K562 (cell line): ENCODE data around the gene PATE3. TPM values are rescaled to one million over a fixed set of nuclear protein-coding genes. Genes with fewer than 3 reads are reported as not detected.
A peak's percentile ranks its signal among the peaks of the same experiment; 100 is the strongest.

Experiments
- ATAC-seq: fragments of 200-7000 bp; cut with Tn5 transposase; 3 replicates; pipeline ENCODE4 v1.9.1; 2020; ENCODE audit warnings: moderate library complexity
- BruUV-seq: library from RNA; stranded (reverse); fragments of 400-500 nt; replicated peaks from 2 replicates; lab custom pipeline; 2021; lab: Mats Ljungman, UMichigan
- CTCF ChIA-PET: fragments of 300-600 bp; formaldehyde crosslinking; extraction: SDS; loops from one replicate; lab custom pipeline; 2021; ENCODE audit warnings: low intra/inter-chr PET ratio; lab: Yijun Ruan, JAX
- POLR2A ChIA-PET: fragments of 300-600, 350-650 bp; sonication (Branson Sonifier 250); formaldehyde crosslinking; extraction: SDS; loops from one replicate; lab custom pipeline; 2021; ENCODE audit warnings: antibody characterized with exemption, inconsistent platforms; lab: Yijun Ruan, JAX
- DNase-seq, 4 experiments: peaks; one replicate each; pipeline versions ENCODE4 v3.0.0 to v3.0.0-alpha.2; 2011 to 2018; ENCODE audit warnings: low spot score in 3 of 4, mixed read lengths in 3 of 4; ENCODE audit errors: extremely low read depth in 1 of 4
- FAIRE-seq: peaks from 2 replicates; lab custom pipeline; 2011; peaks lifted over from hg19 to GRCh38; lab: Jason Lieb, UNC
- H2AFZ ChIP-seq: 2 replicates; pipeline ENCODE4 v1.6.0; 2011; ENCODE audit warnings: low read depth, low read length, control low read depth, inconsistent platforms
- H3K27ac ChIP-seq: fragments of 200-600 bp; 3 replicates; pipeline ENCODE4 v1.8.0; 2011; ENCODE audit warnings: low read depth, mild to moderate bottlenecking, control low read depth, inconsistent platforms, low read length, moderate library complexity, mixed read lengths; ENCODE audit errors: extremely low read depth
- H3K27me3 ChIP-seq, 2 experiments: fragments of 300-600 bp in 1 of 2; 2 replicates in 1 of 2; 3 replicates in 1 of 2; pipeline versions ENCODE4 v1.6.0 to v1.8.0; 2011; ENCODE audit warnings: inconsistent platforms in 2 of 2, low read length in 2 of 2, mild to moderate bottlenecking in 1 of 2, mixed read lengths in 1 of 2, moderate library complexity in 1 of 2; ENCODE audit not compliant: control insufficient read depth in 2 of 2, insufficient read depth in 2 of 2
- H3K36me3 ChIP-seq: fragments of 300-600 bp; 3 replicates; pipeline ENCODE4 v1.8.0; 2011; ENCODE audit warnings: mild to moderate bottlenecking, low read length, inconsistent platforms; ENCODE audit not compliant: control insufficient read depth, insufficient read depth
- H3K4me1 ChIP-seq, 2 experiments: fragments of 200-600 bp in 1 of 2; replicated peaks in 1 of 2; 2 replicates in 1 of 2; 3 replicates in 1 of 2; pipeline versions ENCODE4 v1.5.1 to v1.8.0; 2011; ENCODE audit warnings: inconsistent platforms in 2 of 2, low read length in 2 of 2, mild to moderate bottlenecking in 1 of 2, mixed read lengths in 1 of 2, moderate library complexity in 1 of 2; ENCODE audit not compliant: control insufficient read depth in 2 of 2, insufficient read depth in 2 of 2
- H3K4me2 ChIP-seq: 2 replicates; pipeline ENCODE4 v1.6.1; 2011; ENCODE audit warnings: low read length, control low read depth, inconsistent platforms, mixed read lengths; ENCODE audit not compliant: insufficient read depth
- H3K4me3 ChIP-seq: fragments of 200-600 bp; sonication (generic), shearing (Covaris generic); 2 replicates; pipeline ENCODE4 v1.5.1; 2016; ENCODE audit warnings: control low read depth, inconsistent platforms
- H3K79me2 ChIP-seq: fragments of 200-600 bp; 3 replicates; pipeline ENCODE4 v1.8.0; 2011; ENCODE audit warnings: low read length, inconsistent platforms; ENCODE audit not compliant: control insufficient read depth, insufficient read depth
- H3K9ac ChIP-seq, 2 experiments: 2 replicates each; pipeline versions ENCODE4 v1.6.0 to v1.6.1; 2011; ENCODE audit warnings: low read depth in 2 of 2, low read length in 2 of 2, control low read depth in 1 of 2, inconsistent platforms in 1 of 2, mild to moderate bottlenecking in 1 of 2, mixed read lengths in 1 of 2; ENCODE audit not compliant: insufficient read depth in 1 of 2
- H3K9me1 ChIP-seq: one replicate; pipeline ENCODE4 v1.6.0; 2011; ENCODE audit warnings: inconsistent platforms, mild to moderate bottlenecking, low read length, moderate library complexity; ENCODE audit not compliant: control insufficient read depth, insufficient read depth
- H3K9me3 ChIP-seq: replicated peaks from 2 replicates; pipeline ENCODE4 v1.5.1; 2011; ENCODE audit warnings: low read depth, low read length, inconsistent platforms; ENCODE audit not compliant: control insufficient read depth, insufficient read depth
- H4K20me1 ChIP-seq: replicated peaks from 2 replicates; pipeline ENCODE4 v1.6.1; 2011; ENCODE audit warnings: low read length, inconsistent platforms, mixed read lengths; ENCODE audit not compliant: control insufficient read depth, insufficient read depth
- ARID4B ChIP-seq: sonication (generic); formaldehyde crosslinking; IDR thresholded peaks from 2 replicates; pipeline ENCODE4 v1.8.0; 2022; ENCODE audit warnings: mild to moderate bottlenecking, missing genetic modification reagents
- ATF3 ChIP-seq, 2 experiments: fragments of 450-650 bp in 1 of 2; sonication (generic) in 1 of 2; formaldehyde crosslinking in 1 of 2; IDR thresholded peaks in 1 of 2; conservative IDR thresholded peaks in 1 of 2; 2 replicates each; pipeline versions ENCODE4 v1.6.1 to v1.8.1; 2016 to 2023; ENCODE audit warnings: mild to moderate bottlenecking in 2 of 2, moderate library complexity in 2 of 2, inconsistent platforms in 1 of 2, missing genetic modification reagents in 1 of 2
- BRD9 ChIP-seq: fragments of 450-650 bp; IDR thresholded peaks from 2 replicates; pipeline ENCODE4 v1.6.1; 2018; ENCODE audit warnings: low read depth; ENCODE audit not compliant: partially characterized antibody
- CEBPB ChIP-seq: fragments of 450-650 bp; IDR thresholded peaks from 2 replicates; pipeline ENCODE4 v1.6.1; 2016; ENCODE audit warnings: missing genetic modification characterization, missing compliant biosample characterization
- CEBPG ChIP-seq, 3 experiments: fragments of 200-800 bp in 1 of 3; sonication (Bioruptor generic) in 1 of 3; sonication (generic) in 1 of 3; formaldehyde crosslinking in 1 of 3; IDR thresholded peaks in 2 of 3; conservative IDR thresholded peaks in 1 of 3; 2 replicates each; pipeline versions ENCODE4 v1.6.1 to v1.8.0; 2016 to 2022; ENCODE audit warnings: missing compliant biosample characterization in 2 of 3, missing genetic modification characterization in 2 of 3, mild to moderate bottlenecking in 1 of 3, missing genetic modification reagents in 1 of 3
- HDGF ChIP-seq: fragments of 450-650 bp; IDR thresholded peaks from 2 replicates; pipeline ENCODE4 v1.6.1; 2016
- WGBS: fragments of 100-300 bp; shearing (Covaris generic); methylation state at CpG from one replicate; pipeline ENCODE4 v1.1.6; 2016; ENCODE audit warnings: low coverage, mixed read lengths; ENCODE audit not compliant: insufficient coverage; ENCODE audit errors: missing lambda C conversion rate; 5-methylcytosine and 5-hydroxymethylcytosine counted together
- in situ Hi-C: fragments of 300-500 bp; cut with MboI; formaldehyde crosslinking; loops from 4 replicates; pipeline ENCODE4 v1.15.0; 2018; ENCODE audit warnings: inconsistent platforms, mixed read lengths
- intact Hi-C: fragments of 100-400 bp; cut with micrococcal nuclease; formaldehyde crosslinking; loops from 2 replicates; pipeline ENCODE4 v1.14.2; 2022
- polyA plus RNA-seq, 8 experiments: library from polyadenylated mRNA; depleted of rRNA in 4 of 8; stranded (reverse) in 5 of 8; unstranded in 3 of 8; fragments of >200 nt; fragmentation: Nextera tagmentation in 2 of 8; fragmentation: Illumina TruSeq in 1 of 8; extraction: Ambion mirVana in 2 of 8; extraction: Trizol in 1 of 8; gene quantifications; 2 replicates each; pipeline versions ENCODE4 v1.2.1 to v1.2.3, GENCODE V29; 2011 to 2014; ENCODE audit warnings: inconsistent platforms in 1 of 8, missing spikeins in 1 of 8
- total RNA-seq, 7 experiments: library from RNA; depleted of rRNA in 6 of 7; stranded (reverse); fragments of >200 nt in 6 of 7; fragmentation: Illumina TruSeq in 2 of 7; extraction: Trizol in 2 of 7; gene quantifications; 2 replicates each; pipeline versions ENCODE4 v1.2.1 to v1.2.3, GENCODE V29; 2011 to 2021; ENCODE audit warnings: low replicate concordance in 1 of 7

PATE3 gene
- total and polyA plus RNA-seq, 9 of the 15 experiments (the other 6 are each of a cell fraction or from before 2014, with no cell fraction given), result not detected

- no peaks in the 10 kb centered on the region for H3K9me1 ChIP-seq
- no peak overlapping the region for H2AFZ ChIP-seq
- 0% methylated on average over 1 of the region's 1 CpG for WGBS
- CTCF ChIA-PET, result no interaction called here
- H3K4me2 ChIP-seq, result no peak overlapping the region
- H3K9ac ChIP-seq, result no peak overlapping the region
- H4K20me1 ChIP-seq, result no peaks in the 10 kb centered on the region
- peaks cover 18 to 26% of the 10 kb centered on the region in 2 experiments for H3K27me3 ChIP-seq
- POLR2A ChIA-PET, result no interaction called here
- H3K79me2 ChIP-seq, result no peaks in the 10 kb centered on the region
- FAIRE-seq (no peak), DNase-seq (no peak)
- no peak overlapping the region for H3K4me3 ChIP-seq
- H3K27ac ChIP-seq, result no peak overlapping the region
- no peak for TF ChIP-seq BRD9
- TF ChIP-seq, all 486 proteins: peak for 0
- no TSS peak for BruUV-seq
- ATAC-seq, result no peak
- Histone ChIP-seq H3K9me3 (no peaks in the 10 kb centered on the region; the same call in 1 of the 2 replicates), H3K36me3 (no peaks in the 10 kb centered on the region), H3K4me1 (no peaks in the 10 kb centered on the region)
- intact Hi-C loops (no loop called here), in situ Hi-C loops (no loop called here)
These were observed 21.7 kb upstream of the PATE3 start for GRCh38 chr11:125766251-125766650.

- intact Hi-C loops, result no loop called here
- no TSS peak for BruUV-seq
- H3K27me3 ChIP-seq, result peaks cover 18 to 25% of the 10 kb centered on the region in 2 experiments
- H2AFZ ChIP-seq, result no peak overlapping the region
- no peak overlapping the region for H3K27ac ChIP-seq
- no peak overlapping the region for H3K9ac ChIP-seq
- no peaks in the 10 kb centered on the region for H4K20me1 ChIP-seq
- no peaks in the 10 kb centered on the region for H3K9me1 ChIP-seq
- ATAC-seq (no peak), FAIRE-seq (no peak), DNase-seq (no peak)
- 0% methylated on average over 10 of the region's 10 CpGs for WGBS
- no peaks in the 10 kb centered on the region for H3K9me3 ChIP-seq
- H3K4me2 ChIP-seq, result no peak overlapping the region
- POLR2A ChIA-PET, result interaction anchor here (0.8 kb wide), 1 partner anchor 26 kb away, joined by 4 read pairs; no protein-coding TSS in a partner anchor
- CTCF ChIA-PET, result no interaction called here
- H3K4me3 ChIP-seq, result no peak overlapping the region
- H3K4me1 ChIP-seq, result no peaks in the 10 kb centered on the region
- in situ Hi-C loops, result no loop called here
- TF ChIP-seq CEBPB (tag), result 0 out of 2 replicates have a peak, but pooled peaks have one; percentile 26
- no peak for TF ChIP-seq HDGF
- no peak for TF ChIP-seq ARID4B
- TF ChIP-seq CEBPG (CRISPR knock-in tag; IDR thresholded peaks at IDR 0.05), result no peak
- peak; percentile 47 to 49 for TF ChIP-seq CEBPG (tag; conservative IDR thresholded peaks at IDR 0.05 in 1 of 2, IDR thresholded peaks at IDR 0.05 in 1 of 2)
- peak; percentile 59 for TF ChIP-seq ATF3 (IDR thresholded peaks at IDR 0.05)
- TF ChIP-seq ATF3 (CRISPR knock-in tag; conservative IDR thresholded peaks at IDR 0.05), result no peak
- no peaks in the 10 kb centered on the region for H3K79me2 ChIP-seq
- no peaks in the 10 kb centered on the region for H3K36me3 ChIP-seq
These were observed 19.4 kb upstream of the PATE3 start for GRCh38 chr11:125768336-125769046.
